GM19468 (cell line): ENCODE results near the gene ERVFRD-1.

Experiments used
- ATAC-seq: cut with Tn5 transposase; IDR thresholded peaks from one replicate; pipeline ENCODE4 v1.9.1; 2021; ENCODE audit warnings: mild to moderate bottlenecking, moderate library complexity, moderate number of reproducible peaks; ENCODE audit not compliant: unreplicated experiment; ENCODE audit errors: extremely low read depth

ERVFRD-1 gene

GRCh38 chr6:11056871-11057270 lies 54.7 kb downstream of the ERVFRD-1 start:
- ATAC-seq = no peak

- no peak for ATAC-seq
These were observed 56.3 kb downstream of the ERVFRD-1 start for GRCh38 chr6:11055127-11055627.

GRCh38 chr6:11054722-11055121 lies 56.8 kb downstream of the ERVFRD-1 start:
- ATAC-seq = no peak

GRCh38 chr6:11053307-11053706 lies 58.2 kb downstream of the ERVFRD-1 start:
- no peak for ATAC-seq
